ENCODE data around the gene B3GNT3.

DNA sequence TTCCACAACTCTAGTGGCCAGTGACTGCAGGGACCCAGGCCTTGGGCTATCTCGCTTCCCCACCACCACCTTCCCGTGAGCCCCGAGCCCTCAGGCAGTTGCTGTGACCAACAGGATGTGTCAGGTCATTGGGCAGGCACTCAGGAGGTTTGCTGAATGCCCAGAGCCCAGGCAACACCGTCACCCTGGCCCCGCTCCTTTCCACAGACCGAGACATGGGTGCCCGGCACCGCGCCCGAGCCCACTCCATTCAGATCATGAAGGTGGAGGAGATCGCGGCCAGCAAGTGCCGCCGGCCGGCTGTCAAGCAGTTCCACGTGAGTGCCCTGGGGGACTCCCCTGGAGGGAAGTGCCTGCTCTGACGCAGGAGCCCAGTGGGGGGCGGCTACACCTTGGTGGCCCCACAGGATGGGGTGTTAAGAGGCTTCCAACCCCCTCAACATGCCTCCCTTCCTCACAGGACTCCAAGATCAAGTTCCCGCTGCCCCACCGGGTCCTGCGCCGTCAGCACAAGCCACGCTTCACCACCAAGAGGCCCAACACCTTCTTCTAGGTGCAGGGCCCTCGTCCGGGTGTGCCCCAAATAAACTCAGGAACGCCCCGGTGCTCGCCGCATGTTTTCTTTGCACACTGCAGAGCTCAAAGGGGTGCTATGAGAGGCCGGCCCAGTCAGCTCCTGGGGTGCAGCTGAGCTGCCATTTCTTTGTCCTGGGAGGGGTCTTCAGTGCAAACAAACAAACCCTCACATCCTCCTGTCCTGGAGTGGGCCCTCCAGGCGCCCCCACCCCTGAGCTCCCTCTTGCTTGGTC is 68.0 kb downstream of the B3GNT3 start:
- no peak for TF ChIP-seq ZNF317 (CRISPR knock-in tag; IDR thresholded peaks at IDR 0.05)
- TF ChIP-seq ZNF777 (CRISPR knock-in tag; IDR thresholded peaks at IDR 0.05) = no peak
- no peak for TF ChIP-seq CTCF (CRISPR knock-in tag; IDR thresholded peaks at IDR 0.05)
- TF ChIP-seq MIER2 (CRISPR knock-in tag; IDR thresholded peaks at IDR 0.05) = no peak
- no peak for TF ChIP-seq NR2F6 (IDR thresholded peaks at IDR 0.05)
- TF ChIP-seq NR2F6 (CRISPR knock-in tag; IDR thresholded peaks at IDR 0.05) = no peak
- no peak for TF ChIP-seq ZSCAN22 (CRISPR knock-in tag; IDR thresholded peaks at IDR 0.05)
- TF ChIP-seq EZH2 (conservative IDR thresholded peaks at IDR 0.05; ENCODE audit: low read depth, low read length) = no peak
- no peak for TF ChIP-seq EP300 (IDR thresholded peaks at IDR 0.05; ENCODE audit: low read depth in 2 of 2, low read length in 2 of 2)
- TF ChIP-seq EP300 (CRISPR knock-in tag; IDR thresholded peaks at IDR 0.05; ENCODE audit: borderline replicate concordance) = no peak
- no peak for TF ChIP-seq CREB1 (IDR thresholded peaks at IDR 0.05)
- TF ChIP-seq CREB1 (CRISPR knock-in tag; IDR thresholded peaks at IDR 0.05) = no peak

All from HepG2 (cell line).